Osteocyte (in vitro differentiated cells): ENCODE results near the gene NBEA. TPM values are rescaled to one million over a fixed set of nuclear protein-coding genes. Genes with fewer than 3 reads are reported as not detected.

Experiments
- DNase-seq: peaks from one replicate; pipeline ENCODE4 v3.0.0; 2021; ENCODE audit warnings: mixed read lengths; ENCODE audit not compliant: unreplicated experiment; ENCODE audit errors: extremely low spot score
- H3K27ac Mint-ChIP-seq: one replicate; pipeline ENCODE4 v1.8.0; 2021; ENCODE audit warnings: mild to moderate bottlenecking, mixed read lengths; ENCODE audit not compliant: unreplicated experiment
- H3K27me3 Mint-ChIP-seq: one replicate; pipeline ENCODE4 v1.8.0; 2021; ENCODE audit warnings: mixed read lengths; ENCODE audit not compliant: unreplicated experiment
- H3K36me3 Mint-ChIP-seq: one replicate; pipeline ENCODE4 v1.8.0; 2021; ENCODE audit warnings: mixed read lengths; ENCODE audit not compliant: unreplicated experiment
- H3K4me1 Mint-ChIP-seq: one replicate; pipeline ENCODE4 v1.8.0; 2021; ENCODE audit warnings: mixed read lengths; ENCODE audit not compliant: unreplicated experiment
- H3K4me3 Mint-ChIP-seq: one replicate; pipeline ENCODE4 v1.8.0; 2021; ENCODE audit warnings: mild to moderate bottlenecking, moderate library complexity, mixed read lengths; ENCODE audit not compliant: unreplicated experiment
- H3K9me3 Mint-ChIP-seq: one replicate; pipeline ENCODE4 v1.8.0; 2021; ENCODE audit warnings: mixed read lengths; ENCODE audit not compliant: unreplicated experiment
- CTCF ChIP-seq: fragments of 200-600 bp; sonication (generic); IDR thresholded peaks from 2 replicates; pipeline ENCODE4 v1.5.0; 2021; ENCODE audit warnings: antibody characterized with exemption, mild to moderate bottlenecking, moderate library complexity
- total RNA-seq: library from RNA; stranded (reverse); gene quantifications from 2 replicates; pipeline ENCODE4 v1.2.1, GENCODE V29; 2021

NBEA gene
- total RNA-seq, 1 donor from 2014 or later: 10.9 TPM

- DNase-seq: no peak
- Mint-ChIP-seq H3K36me3 (no peaks in the 10 kb centered on the region), H3K9me3 (no peaks in the 10 kb centered on the region), H3K27me3 (no peaks in the 10 kb centered on the region), H3K4me3 (no peak overlapping the region), H3K27ac (no peak overlapping the region), H3K4me1 (peaks cover 2% of the 10 kb centered on the region)
- TF ChIP-seq CTCF: no peak
These were observed 350.3 kb downstream of the NBEA start for GRCh38 chr13:35292329-35292728.

GRCh38 chr13:35293579-35294226, 351.6 kb downstream of the NBEA start:
- Mint-ChIP-seq H3K27me3 (no peaks in the 10 kb centered on the region), H3K36me3 (no peaks in the 10 kb centered on the region), H3K4me3 (no peak overlapping the region), H3K4me1 (peaks cover 2% of the 10 kb centered on the region), H3K9me3 (no peaks in the 10 kb centered on the region), H3K27ac (no peak overlapping the region)
- DNase-seq: no peak
- no peak for TF ChIP-seq CTCF

GRCh38 chr13:35309706-35310105, 367.6 kb downstream of the NBEA start:
- H3K36me3 Mint-ChIP-seq: no peaks in the 10 kb centered on the region
- DNase-seq: no peak
- no peaks in the 10 kb centered on the region for H3K9me3 Mint-ChIP-seq
- H3K4me1 Mint-ChIP-seq: no peaks in the 10 kb centered on the region
- H3K4me3 Mint-ChIP-seq: no peak overlapping the region
- H3K27ac Mint-ChIP-seq: no peak overlapping the region
- TF ChIP-seq CTCF: no peak
- H3K27me3 Mint-ChIP-seq: no peaks in the 10 kb centered on the region

- peaks cover 5% of the 10 kb centered on the region for H3K36me3 Mint-ChIP-seq
- no peak for DNase-seq
- TF ChIP-seq CTCF: no peak
- peaks cover 11% of the 10 kb centered on the region for H3K9me3 Mint-ChIP-seq
- H3K27me3 Mint-ChIP-seq: no peaks in the 10 kb centered on the region
- H3K27ac Mint-ChIP-seq: no peak overlapping the region
- no peak overlapping the region for H3K4me3 Mint-ChIP-seq
- no peaks in the 10 kb centered on the region for H3K4me1 Mint-ChIP-seq
These were observed 390.1 kb downstream of the NBEA start for GRCh38 chr13:35332134-35332533.

- H3K9me3 Mint-ChIP-seq: peaks cover 11% of the 10 kb centered on the region
- no peak overlapping the region for H3K27ac Mint-ChIP-seq
- H3K4me1 Mint-ChIP-seq: no peaks in the 10 kb centered on the region
- DNase-seq: no peak
- no peak overlapping the region for H3K4me3 Mint-ChIP-seq
- no peak for TF ChIP-seq CTCF
- peaks cover 5% of the 10 kb centered on the region for H3K36me3 Mint-ChIP-seq
- no peaks in the 10 kb centered on the region for H3K27me3 Mint-ChIP-seq
These were observed 391.1 kb downstream of the NBEA start for GRCh38 chr13:35333157-35333556.
